ENCODE results near the gene COMTD1.

Gene COMTD1

GRCh38 chr10:75235375-75236177, at the start of gene COMTD1:
Gene COMTD1 (minus strand): TSS chr10:75235957. CDS start chr10:75235928, 29 bp downstream.
- DNase-seq: peak; percentile 91 to 94

GRCh38 chr10:75283671-75284470, 48.1 kb upstream of the COMTD1 start:
- no peak for DNase-seq

- DNase-seq: no peak
Measured at GRCh38 chr10:75283078-75283670, 47.4 kb upstream of the COMTD1 start.

DNA sequence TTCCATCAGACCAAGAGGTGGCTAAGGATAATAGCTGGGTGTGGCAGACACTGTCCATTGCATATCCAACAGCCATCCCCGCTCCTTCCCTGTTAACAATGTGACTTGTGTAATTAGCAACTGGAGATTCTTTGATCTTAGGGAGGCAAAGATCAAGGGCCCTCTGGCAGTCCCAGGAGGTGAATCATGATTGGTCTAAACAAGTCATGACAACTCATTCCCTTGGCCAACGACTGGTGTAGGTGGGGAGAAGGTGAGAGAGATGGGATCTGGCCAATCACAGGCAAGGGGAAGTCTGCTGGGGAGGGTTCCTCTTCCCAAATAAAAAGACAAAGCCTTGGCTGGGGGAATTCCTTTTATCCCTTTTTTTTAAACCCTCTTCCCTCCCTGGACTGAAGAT, 46.2 kb upstream of the COMTD1 start:
- DNase-seq: no peak

DNA sequence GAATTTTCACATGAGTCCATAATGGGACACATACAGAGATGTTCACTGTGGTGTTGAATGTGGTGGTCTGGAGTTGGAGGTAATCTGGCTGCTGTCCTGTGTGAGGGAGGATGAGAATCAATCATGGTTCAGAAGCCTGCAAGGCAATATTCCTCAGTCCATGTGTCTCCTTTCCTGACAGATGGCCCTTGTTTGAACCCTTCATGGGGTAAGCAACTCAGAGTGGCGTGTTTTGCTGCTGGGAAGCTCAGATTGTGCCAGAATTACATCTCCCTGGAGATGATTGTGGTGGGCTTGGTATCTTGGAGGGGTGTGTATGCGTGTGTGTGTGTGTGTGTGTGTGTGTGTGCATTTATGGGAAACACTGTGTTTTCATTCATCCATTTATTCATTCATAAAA, 44.5 kb upstream of the COMTD1 start:
- no peak for DNase-seq

- no peak for DNase-seq
Measured at GRCh38 chr10:75276069-75276872, 40.5 kb upstream of the COMTD1 start.

GRCh38 chr10:75272896-75273295, 37.1 kb upstream of the COMTD1 start:
- DNase-seq: no peak

GRCh38 chr10:75272094-75272493, 36.3 kb upstream of the COMTD1 start:
- DNase-seq: no peak

DNA sequence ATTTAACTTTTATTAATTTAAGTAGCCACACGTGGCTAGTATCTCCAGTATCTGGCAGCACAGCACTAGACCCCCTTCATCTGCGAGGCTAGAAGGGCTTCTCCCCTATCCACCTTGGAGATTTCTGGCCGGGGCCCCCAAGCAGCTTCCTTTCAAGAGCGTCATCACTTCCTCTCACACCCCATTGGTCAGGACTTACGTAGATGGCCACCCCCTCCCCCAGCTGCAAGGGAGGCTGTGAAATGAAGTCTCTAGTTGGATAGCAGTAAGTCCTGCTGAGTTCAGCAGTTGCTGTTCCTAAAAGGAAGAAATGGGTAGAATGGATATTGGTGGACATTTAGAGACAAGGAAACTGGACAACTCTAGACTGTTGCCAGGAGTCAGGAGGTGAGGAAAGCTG, 33.8 kb upstream of the COMTD1 start:
- no peak for DNase-seq

- DNase-seq: no peak
Measured at GRCh38 chr10:75266945-75267344, 31.2 kb upstream of the COMTD1 start.

DNA sequence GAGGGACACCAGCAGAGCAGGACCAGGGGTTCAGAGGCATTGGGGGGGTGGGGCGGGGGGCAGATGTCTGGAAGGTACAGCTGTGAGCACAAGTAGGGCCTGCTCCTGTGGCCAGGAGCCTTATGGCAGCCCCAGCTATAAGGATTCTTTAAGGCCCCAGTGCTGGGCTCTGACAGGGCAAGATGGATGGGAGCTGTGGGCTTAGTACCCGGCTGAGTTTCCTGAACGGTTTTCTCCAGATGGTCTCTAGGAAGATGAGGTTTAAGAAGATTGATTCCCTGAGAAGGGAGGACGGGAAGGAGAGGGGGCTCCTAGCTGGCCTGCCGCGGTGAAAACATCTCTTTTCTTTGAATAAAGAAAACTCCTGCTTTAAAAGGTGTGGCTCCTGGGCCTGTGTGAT, 30.1 kb upstream of the COMTD1 start:
- no peak for DNase-seq

DNA sequence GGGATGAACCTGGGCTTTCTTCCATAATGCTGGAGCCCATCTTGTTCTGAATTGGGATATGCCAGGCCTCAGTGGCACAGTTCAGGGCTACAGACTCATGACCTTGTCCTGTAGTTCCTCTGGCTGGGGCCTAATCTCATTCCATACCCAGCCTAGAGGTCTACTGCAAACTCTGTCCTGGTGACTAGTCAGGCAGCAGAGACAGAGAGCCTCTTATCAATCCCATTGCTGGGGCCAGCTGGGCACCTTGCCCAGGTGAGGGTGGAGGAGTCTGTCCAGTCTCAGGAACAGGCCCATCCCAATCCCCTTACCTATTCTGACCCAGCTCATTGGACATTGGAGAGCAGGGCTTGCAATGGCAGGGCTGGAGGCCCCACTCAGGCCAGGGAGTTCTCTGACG, 28.0 kb upstream of the COMTD1 start:
- DNase-seq: no peak

- no peak for DNase-seq
Measured at GRCh38 chr10:75261813-75262705, 26.3 kb upstream of the COMTD1 start.

DNA sequence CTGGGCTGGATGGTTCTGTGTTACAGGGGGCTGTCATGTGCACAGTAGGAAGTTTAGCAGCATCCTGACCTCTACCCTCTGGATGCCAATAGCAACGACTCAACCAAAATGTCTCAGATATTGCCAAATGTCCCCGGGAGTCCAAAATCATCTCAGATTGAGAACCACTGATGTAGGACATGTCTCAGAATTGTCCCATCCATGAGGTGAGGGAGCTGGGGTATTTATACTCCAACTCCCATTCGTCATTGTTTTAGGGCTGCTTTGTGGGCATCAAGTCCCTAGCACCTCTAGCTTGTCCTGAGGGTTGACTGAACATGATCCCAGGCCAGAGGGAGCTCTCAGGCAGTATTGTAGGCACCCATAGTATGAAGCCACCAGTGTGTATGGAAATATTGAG, 25.2 kb upstream of the COMTD1 start:
- DNase-seq: no peak

DNA sequence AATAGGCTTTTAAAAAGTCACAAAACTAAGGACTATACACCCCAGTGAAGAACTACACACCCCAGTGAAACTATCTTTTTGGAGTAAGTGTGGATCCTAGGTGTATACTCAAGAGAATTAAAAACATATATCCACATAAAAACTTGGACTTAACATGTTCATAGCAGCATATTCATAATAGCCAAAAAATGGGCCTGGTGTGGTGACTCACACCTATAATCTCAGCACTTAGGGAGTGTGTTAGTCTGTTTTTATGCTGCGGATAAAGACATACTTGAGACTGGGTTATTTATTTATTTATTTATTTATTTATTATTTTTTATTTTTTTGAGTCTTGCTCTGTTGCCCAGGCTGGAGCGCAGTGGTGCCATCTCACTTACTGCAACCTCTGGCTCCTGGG, 19.0 kb upstream of the COMTD1 start:
- no peak for DNase-seq

DNA sequence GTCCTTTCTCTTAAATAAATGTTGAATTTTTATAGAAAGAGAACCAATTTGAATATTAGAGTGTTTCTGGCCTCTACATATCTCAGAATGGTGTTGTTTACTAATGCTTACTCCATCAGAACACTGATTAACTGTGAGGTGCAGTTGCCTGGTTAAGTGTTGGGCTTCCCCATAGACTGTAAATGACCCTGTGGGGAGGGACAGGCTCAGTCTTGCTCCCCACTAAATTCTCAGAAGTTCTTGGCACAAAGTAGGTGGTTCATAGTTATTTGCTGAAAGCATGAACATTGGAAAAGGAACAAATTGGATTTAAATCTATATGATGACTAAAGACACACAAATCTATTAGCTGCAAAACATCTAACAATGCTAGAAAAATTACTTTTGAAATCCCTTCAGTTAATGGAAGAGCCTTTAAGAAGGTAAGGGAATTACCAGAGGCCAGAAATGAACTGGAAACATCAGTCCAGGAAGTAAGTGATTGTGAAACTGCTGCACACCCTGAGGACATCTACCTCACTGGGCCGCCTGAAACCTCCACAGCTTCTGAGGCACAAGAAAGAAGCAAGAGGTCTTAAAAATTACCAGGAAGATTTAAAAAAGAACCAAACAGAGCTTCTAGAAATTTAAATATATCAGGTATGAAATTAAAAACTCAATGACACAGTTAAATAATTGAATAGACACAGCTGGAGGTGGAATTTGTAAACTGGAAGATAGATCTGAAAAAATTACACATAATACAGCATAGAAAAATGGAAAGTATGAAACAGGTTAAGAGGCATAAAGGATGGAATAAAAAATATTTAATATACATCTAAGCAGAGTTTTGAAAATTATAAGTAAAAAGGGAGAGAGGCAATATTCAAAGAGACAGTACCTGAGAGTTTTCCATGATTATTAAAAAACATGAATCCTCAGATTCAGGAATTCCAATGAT, 17.8 kb upstream of the COMTD1 start:
- no peak for DNase-seq

DNA sequence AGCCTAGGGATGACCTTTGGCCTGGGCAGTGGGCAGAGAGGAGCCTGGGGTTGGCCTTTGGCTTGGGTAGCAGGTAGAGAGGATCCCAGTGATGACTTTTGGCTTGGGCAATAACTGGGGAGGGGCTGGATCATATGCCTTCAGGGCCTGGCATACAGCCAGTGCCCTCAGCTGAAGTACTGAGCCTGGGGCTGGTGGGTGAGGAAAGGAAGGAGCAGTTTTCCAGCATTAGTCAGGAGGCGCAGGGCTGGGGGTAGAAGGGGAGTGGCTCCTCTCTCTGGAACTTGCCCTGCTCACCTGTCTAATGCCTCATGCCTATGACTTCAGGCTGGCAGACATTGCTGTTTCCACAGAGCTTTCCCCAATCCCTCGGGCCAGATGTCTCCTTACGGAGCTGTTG, 15.2 kb upstream of the COMTD1 start:
- no peak for DNase-seq

DNA sequence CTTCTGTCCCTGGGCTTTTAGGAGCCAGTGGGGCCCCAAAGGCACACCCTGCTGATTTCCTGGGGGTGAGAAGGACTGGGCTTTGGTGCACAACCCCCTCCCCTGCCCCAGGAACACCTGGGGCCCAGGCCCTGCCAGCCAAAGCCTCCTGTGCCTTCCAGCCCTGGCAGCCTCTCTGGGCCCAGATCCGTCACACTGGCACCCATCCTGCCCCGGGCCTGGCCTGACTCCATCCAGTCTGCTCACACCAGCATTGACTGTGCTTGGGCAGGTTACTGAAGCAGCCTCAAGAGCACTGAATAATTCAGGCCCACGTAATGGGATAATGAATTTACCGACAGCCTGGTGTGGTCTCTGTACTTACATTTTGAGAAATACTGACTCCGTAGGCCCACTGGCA, 12.0 kb upstream of the COMTD1 start:
- DNase-seq: no peak

GRCh38 chr10:75246506-75246905, 10.7 kb upstream of the COMTD1 start:
- no peak for DNase-seq

GRCh38 chr10:75245354-75246250, 9.8 kb upstream of the COMTD1 start:
- DNase-seq: no peak

Measured in activated CD4-positive, alpha-beta T cell treated with anti-CD3 and anti-CD28 coated beads for 4 hours (primary cell).